GM21447 (cell line): ENCODE measurements around the gene RELCH.
"Not testable (repeated sequence)": the region's sequence is repeated elsewhere in the genome, so short reads cannot be mapped to it uniquely, and the experiment has no call there.

ENCODE experiments used
- ATAC-seq: cut with Tn5 transposase; IDR thresholded peaks from one replicate; pipeline ENCODE4 v1.9.1; 2021; ENCODE audit not compliant: unreplicated experiment

The RELCH gene, protein sequence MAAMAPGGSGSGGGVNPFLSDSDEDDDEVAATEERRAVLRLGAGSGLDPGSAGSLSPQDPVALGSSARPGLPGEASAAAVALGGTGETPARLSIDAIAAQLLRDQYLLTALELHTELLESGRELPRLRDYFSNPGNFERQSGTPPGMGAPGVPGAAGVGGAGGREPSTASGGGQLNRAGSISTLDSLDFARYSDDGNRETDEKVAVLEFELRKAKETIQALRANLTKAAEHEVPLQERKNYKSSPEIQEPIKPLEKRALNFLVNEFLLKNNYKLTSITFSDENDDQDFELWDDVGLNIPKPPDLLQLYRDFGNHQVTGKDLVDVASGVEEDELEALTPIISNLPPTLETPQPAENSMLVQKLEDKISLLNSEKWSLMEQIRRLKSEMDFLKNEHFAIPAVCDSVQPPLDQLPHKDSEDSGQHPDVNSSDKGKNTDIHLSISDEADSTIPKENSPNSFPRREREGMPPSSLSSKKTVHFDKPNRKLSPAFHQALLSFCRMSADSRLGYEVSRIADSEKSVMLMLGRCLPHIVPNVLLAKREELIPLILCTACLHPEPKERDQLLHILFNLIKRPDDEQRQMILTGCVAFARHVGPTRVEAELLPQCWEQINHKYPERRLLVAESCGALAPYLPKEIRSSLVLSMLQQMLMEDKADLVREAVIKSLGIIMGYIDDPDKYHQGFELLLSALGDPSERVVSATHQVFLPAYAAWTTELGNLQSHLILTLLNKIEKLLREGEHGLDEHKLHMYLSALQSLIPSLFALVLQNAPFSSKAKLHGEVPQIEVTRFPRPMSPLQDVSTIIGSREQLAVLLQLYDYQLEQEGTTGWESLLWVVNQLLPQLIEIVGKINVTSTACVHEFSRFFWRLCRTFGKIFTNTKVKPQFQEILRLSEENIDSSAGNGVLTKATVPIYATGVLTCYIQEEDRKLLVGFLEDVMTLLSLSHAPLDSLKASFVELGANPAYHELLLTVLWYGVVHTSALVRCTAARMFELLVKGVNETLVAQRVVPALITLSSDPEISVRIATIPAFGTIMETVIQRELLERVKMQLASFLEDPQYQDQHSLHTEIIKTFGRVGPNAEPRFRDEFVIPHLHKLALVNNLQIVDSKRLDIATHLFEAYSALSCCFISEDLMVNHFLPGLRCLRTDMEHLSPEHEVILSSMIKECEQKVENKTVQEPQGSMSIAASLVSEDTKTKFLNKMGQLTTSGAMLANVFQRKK

DNA sequence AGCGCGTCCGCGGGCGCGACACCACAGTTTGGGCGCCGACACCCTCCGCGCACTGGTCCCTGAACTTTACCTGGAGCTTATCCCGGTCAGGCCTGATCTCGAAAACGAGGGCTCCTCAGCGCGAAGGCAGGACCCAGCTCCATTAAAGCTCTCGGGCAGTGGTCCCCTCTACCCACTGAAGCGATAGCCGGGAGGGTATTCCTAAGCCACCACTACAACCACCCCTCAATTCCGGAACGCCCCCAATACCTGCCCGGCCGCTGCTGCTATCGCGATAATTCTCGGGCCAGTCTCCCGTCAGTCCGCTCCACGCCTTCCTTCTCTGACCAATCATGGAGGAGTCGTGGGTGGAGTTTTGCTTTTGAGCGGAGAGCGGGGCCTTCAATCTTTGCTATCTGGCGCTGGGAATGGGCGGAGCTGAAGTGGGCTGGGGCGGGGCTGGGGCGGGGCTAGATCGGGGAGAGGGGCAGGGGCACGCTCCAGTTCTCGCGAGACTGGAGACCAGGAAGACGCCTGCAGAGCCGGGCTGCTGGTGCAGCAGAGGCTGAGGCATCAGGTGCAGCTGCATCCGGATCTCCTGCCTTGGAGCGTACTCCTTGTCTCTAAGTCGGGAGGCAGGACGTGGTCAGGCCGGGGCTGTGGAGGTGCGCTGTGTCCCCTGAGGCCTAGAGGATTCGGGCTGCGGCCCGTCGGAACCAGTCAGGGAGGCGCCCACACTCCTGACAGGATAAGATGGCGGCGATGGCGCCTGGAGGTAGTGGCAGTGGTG, at the start of gene RELCH, which contains the start of gene PIGN:
TSS of gene RELCH (plus strand) at position 482 of the 769 bp plus-strand sequence. CDS start at position 733, 251 bp downstream.
TSS of gene PIGN (minus strand) at position 283 of the 769 bp plus-strand sequence. CDS start 25,703 bp downstream, outside the sequence.
- ATAC-seq, result peak; percentile 93

DNA sequence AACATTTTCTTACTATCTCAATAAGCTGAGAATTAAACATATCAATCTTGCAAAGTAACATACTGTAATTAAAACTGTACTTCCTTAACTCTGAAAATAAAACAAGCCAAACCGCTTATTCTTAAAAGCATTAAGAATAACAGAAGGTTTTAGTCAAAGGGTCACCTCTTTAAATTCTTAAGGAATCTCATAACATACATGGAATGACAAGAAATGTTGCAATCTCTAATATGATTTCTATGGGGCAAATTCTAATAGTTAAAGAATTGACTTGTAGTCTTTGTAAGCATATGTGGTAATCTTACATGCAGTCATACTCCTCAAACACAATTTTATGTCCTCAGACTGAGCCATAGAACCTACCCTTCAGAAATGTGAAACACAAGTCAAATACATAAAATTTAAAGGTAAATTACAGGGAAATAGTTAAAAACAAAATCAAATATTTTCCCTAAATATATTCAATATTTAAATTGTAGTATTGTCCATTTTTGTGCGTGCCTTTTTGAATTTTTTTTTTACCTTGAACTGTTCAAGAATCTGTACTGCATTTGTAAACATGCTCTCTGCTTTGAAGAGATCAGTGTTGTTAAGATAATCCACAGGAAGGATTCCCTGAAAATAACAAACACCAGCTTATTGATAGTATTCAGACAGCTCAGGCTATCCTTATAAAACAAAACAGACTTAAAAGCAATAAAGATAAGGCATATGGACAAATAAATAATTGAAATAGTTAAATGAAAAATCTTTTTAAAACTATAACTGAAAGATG, 48.4 kb upstream of the RELCH start:
- ATAC-seq, result no peak

DNA sequence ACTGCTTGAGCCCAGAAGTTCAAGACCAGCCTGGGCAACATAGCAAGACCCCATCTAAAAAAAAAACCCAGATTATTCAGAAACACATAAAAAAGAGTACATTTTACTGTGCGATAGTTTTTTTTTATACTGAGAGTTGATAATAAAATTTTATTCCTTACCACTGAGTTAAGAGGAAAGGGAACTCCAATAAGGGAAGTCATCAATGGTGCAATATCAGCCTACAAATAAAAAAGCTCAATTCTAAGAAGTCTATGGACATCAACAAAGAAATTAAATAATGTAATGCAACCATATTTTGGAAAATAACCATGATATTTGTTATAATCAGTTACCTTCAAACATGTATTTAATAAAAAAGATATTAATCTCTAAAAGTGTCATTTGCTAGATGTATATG, 46.8 kb upstream of the RELCH start:
- ATAC-seq, result no peak

DNA sequence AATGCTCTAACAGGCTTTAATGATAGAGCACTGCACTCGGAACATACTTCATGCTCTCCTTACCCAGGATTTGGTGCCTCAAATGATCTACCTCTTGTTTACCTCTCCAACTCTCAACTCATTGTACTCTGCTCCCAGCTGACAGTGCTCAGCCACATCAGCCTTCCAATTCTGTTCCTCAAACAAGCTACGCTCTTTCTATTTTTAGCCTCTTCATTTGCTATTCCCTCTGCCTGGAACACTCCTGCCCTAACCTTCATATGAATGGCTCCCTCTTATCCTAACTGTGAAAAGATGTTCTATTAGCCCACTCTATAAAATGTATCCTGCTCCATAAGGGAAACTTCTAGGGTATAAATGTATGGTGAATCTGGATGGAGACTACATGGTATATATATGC, 42.7 kb upstream of the RELCH start:
- no peak for ATAC-seq

DNA sequence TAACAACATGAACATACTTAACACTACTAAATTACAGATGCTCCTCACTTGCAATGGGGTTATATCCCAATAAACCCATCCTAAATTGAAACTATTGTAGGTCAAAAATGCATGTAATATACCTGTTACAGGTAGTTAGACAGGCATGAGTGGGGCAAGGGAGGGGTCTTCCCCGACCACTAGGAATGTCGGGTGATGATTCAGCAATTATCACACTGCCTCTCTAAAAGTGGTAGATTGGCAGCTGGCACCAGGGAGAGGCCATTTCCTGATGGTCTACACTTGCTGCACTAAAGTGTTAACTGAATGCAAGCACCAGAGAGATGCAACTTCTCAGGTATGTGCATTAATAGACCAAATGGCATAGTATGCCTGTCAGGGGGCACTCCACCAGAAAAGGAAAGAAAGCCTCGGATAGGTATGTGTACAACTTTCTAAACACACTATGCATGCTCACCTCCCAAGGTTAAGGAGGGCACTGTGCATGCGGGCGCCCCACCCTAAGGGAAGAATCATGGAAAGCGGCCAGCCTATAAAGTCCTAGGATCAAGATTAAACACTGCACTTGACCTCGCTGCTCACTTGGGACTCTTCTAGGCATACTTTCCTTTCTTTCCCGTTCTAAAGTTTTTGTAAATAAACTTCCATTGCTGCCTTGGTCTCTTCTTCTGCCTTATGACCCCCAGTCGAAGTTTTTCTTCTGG, 35.8 kb upstream of the RELCH start:
- no peak for ATAC-seq

DNA sequence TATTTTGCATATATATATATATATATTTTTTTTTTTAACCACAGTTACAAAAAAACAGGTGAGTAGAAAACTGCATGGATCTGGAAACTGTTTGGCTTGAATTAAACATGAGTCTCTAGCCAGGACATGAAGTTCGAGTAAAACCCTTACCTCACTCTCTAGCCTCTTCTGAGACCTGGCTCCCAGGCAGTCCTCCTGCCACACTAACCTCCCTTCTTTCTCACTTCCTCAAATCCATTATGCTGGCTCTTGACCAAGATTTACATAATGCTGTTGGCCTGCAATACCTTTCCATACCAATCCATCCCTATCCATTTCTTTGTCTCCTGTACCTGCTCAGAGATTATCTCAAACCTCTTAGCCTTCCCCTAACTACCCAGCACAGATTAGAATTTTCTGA, 34.2 kb upstream of the RELCH start:
- no peak for ATAC-seq

DNA sequence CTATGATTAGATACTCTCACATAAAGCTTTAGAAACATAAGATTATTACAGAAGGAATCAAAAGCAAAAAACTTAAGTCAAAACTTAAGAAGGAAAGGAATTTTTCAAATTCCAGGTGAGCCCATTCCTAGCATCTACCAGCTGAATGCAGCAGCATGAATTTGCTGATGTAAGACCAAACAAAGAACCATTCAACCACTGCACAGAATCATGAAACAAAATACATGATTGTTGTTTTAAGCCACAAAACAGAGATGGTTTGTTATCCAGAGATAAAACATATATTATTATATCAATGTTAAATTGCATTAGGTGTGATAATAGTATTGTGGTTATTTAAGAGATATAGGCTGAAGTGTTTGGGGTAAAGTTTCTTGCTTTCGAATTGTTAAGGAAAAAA, 29.2 kb upstream of the RELCH start:
- ATAC-seq, result no peak

DNA sequence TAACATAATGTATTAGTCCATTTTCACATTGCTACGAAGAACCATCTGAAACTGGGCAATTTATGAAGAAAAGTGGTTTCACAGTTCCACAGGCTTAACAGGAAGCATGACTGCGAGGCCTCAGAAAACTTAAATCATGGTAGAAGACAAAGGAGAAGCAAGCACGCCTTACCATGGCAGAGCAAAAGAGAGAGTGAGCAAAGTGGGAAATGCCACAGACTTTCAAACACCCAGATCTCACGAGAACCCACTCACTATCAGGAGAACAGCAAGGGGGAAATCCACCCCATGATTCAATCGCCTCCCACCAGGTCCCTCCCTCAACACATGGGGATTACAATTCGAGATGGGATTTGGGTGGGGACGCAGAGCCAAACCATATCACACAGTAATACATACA, 22.7 kb upstream of the RELCH start:
- no peak for ATAC-seq

DNA sequence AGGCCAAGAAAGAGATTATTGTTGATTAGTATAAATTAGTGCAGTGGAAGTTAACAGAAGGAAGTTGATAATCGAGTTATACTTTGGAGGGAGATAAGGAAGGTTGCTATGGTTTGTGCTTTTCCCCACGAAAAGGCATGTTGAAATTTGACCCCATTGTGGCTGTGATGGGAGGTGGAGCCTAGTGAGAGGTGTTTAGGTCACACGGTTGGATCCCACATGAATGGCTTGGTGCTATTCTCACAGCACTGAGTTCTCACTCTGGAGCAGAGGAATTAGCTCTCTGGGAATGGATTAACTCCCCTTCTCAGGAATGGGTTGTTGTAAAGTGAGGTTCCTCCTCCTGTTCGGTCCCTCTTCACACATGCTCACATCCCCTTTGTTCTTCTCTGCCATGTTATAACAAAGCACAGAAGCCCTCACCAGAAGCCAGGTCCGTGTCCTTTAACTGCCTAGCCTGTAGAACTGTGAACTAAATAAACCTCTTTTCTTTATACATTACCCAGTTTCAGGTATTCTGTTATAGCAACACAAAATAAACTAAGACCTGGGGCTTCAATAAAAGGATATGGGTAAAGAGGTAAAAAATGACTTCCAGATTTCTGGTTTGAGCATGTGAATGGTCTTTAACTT, 22.1 kb upstream of the RELCH start:
- ATAC-seq, result no peak

DNA sequence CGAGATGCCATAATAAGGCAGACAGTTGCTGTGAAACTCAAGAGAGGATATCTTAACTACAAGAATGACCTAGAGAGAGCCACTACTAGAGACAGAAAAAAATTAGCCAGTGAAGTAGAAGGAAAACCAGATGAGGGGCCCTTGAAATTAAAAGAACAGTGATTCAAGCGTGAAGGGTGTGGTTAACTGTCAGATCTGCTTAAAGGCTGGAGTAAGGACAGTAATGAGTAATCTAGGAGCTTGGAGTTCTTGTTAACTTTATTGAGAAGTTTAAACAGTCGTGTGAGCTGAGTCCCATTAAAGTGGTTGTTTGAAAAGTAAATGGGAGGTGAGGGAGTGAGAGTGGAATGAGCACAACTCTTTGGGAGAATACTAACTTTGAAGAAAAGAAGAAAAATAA, 21.5 kb upstream of the RELCH start:
- ATAC-seq, result no peak

DNA sequence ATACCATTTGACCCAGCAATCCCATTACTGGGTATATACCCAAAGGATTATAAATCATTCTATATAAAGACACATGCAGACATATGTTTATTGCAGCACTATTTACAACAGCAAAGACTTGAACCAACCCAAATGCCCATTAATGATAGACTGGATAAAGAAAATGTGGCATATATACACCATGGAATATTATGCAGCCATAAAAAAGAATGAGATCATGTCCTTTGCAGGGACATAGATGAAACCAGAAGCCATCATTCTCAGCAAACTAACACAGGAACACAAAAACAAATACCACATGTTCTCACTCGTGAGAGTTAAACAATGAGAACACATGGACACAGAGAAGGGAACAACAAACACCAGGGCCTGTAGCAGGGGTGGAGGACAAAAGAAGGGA, 20.5 kb upstream of the RELCH start:
- not testable (repeated sequence) for ATAC-seq

DNA sequence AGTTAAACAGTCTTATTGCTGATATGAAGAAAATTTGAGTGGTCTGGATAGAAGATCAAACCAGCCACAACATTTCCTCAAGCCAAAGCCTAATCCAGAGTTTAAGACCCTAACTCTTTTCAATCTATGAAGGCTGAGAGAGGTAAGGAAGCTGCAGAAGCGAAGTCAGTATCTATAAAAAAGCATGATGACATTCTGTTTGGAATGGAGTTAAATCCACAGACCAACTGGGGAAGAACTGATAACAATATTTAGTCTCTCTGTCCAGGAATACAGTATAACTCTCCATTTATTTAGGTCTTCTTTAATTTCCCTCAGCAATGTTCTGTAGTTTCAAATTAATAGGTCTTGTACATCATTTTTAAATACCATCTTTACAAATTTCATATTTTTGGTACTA, 16.2 kb upstream of the RELCH start:
- ATAC-seq, result no peak

DNA sequence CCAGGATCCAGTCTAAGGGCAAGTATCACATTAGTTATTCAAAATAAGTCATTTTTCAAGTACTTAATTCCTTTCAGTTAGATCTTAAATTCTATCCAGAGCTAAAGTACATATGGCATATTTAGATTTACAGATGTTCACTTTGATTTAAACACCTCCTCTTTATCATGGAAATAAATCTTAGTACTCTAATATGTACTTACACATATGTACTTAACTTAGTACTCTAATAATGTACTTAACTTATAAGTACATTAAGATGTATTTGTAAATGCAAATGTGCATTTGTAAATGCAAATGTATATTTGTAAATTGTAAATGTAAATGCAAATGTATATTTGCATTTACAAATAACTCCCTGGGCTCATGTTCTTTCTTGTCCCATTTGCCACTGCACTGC, 14.8 kb upstream of the RELCH start:
- no peak for ATAC-seq

DNA sequence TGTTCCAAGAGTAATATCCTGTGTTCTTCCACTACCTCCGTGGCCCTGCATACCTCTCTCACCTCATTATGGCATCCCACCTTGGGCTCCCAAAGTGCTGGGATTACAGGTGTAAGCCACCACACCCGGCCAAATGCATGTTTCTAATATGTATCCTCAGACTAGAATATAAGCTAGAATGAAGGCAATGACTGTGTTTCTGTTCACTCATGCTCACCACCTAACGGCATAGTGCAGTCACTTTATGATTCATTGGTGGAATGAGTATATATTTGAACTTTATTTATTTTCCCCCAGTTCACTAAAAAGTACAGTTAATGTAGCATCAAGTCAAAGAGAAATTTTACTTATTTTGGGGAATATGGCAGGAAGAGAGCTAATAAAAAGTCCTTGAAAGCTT, 11.5 kb upstream of the RELCH start:
- no peak for ATAC-seq

DNA sequence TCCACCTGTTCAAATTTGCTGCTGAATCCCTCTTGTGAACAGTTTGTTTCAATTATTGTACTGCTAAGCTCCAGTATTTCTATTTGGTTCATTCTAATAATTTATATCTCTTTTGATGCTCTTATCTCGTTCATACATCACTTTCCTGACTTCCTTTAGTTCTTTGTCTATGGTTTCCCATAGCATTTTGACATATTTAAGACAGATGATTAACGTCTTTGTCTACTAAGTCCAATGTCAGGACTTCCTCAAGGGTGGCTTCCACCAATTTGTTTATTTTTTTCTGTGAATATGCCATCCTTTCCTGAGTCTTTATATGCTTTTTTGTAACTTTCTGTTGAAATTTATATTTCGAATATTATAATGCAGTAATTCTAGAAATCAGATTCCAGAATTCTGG, 9.8 kb upstream of the RELCH start:
- no peak for ATAC-seq

DNA sequence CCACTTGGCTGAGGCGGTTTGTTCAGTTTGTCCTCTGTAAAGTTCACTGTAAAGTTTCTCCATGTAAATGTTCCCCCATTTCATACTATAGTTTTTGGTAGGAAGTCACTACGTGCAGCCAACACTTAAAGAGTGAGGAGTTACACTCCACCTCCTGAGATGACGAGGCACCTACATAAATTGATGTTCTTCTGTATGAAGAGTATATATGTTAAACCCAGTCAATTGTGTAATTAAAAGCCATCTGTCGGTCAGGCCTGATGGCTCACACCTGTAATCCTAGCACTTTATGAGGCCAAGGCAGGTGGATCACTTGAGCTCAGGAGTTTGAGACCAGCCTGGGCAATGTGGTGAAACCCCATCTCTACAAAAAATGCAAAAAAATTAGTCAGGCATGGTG, 7.8 kb upstream of the RELCH start:
- no peak for ATAC-seq

DNA sequence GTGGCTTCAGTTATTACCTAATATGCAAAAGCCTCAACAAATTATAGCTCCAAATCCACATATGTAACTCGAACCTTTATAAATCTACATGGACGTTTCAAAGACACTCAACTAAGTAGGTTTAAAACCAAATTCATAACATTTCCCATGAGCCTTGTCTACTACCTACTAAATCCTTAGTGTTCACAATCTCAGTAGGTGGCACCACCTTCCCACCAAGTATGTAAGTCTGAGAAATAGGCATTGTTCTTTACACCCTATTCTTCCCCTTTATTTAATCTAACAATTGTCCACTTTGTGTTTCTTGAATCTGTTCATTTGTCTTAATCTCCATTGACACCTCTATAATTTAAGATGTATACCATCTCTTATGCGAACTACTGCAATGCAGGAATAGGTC, 4.8 kb upstream of the RELCH start:
- no peak for ATAC-seq

DNA sequence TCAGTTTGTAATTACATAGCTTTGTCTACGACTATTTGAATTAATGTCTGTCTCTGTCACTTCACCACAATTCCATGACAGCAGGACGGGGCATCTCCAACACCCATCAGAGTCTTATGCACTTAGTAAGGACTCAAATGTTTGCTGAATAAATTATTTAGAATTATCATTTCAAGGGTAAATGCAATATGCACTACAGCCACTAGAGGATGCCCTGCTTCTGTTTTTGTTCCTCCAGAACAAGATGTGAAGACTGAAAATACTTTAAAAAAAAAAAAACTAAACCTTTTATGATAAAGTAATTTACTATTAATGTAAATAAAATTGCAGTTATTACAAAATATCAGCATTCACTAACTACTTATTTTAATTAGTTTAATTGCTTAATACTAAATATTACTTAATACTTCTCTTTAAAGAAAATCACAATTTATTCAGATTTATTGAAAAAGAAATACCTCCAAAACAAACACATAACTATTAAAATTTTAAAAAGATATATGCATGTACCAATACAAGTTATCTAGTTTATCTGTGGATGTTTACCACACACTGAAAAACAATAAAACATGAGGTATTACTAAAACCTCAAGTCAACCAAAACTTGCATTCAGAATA, 3.4 kb upstream of the RELCH start:
- no peak for ATAC-seq

DNA sequence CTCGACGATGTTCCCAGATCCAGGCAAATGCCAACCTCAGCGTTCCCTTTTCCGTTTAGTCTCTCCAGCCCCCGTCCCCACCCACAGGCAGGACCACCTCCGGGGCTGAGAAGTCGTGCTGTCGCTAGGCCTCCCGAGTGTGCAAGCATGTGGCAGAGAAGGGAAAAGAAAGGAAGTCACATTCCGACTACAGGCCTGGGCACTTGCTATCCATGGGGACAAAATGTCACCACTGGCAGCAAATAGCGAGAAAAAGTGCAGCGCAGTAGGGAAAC, 619 bp upstream of the RELCH start:
- peak; percentile 7 for ATAC-seq
